NCI-H2171 treated with DMSO at 0.1 percent for 48 hours (cell line): ENCODE measurements around the gene TRAPPC2L.
"Not testable (repeated sequence)": the region's sequence is repeated elsewhere in the genome, so short reads cannot be mapped to it uniquely, and the experiment has no call there.

Experiments
- DNase-seq: peaks from one replicate; lab custom pipeline; 2025; lab: John Stamatoyannopoulos, UW

The TRAPPC2L gene

GRCh38 chr16:88878356-88878755, 21.4 kb downstream of the TRAPPC2L start:
- DNase-seq: no peak

GRCh38 chr16:88878967-88879787, 22.2 kb downstream of the TRAPPC2L start:
- DNase-seq: no peak

- no peak for DNase-seq
Observed at GRCh38 chr16:88879788-88880055, 22.8 kb downstream of the TRAPPC2L start.

GRCh38 chr16:88880226-88881006, 23.5 kb downstream of the TRAPPC2L start:
- no peak for DNase-seq

GRCh38 chr16:88881007-88881615, 24.2 kb downstream of the TRAPPC2L start:
- DNase-seq: no peak

GRCh38 chr16:88881675-88882357, 24.9 kb downstream of the TRAPPC2L start:
- DNase-seq: no peak

GRCh38 chr16:88882358-88883030, 25.6 kb downstream of the TRAPPC2L start:
- DNase-seq: no peak

GRCh38 chr16:88883117-88883895, 26.4 kb downstream of the TRAPPC2L start:
- DNase-seq: no peak

- peak; percentile 77 for DNase-seq
Observed at GRCh38 chr16:88883946-88884345, 27.0 kb downstream of the TRAPPC2L start.

- DNase-seq: no peak
Observed at GRCh38 chr16:88884569-88885271, 27.8 kb downstream of the TRAPPC2L start.

- DNase-seq: no peak
Observed at GRCh38 chr16:88885693-88886280, 28.9 kb downstream of the TRAPPC2L start.

- DNase-seq: no peak
Observed at GRCh38 chr16:88886420-88886844, 29.5 kb downstream of the TRAPPC2L start.

- DNase-seq: peak; percentile 32
Observed at GRCh38 chr16:88886845-88887521, 30.1 kb downstream of the TRAPPC2L start.

- DNase-seq: no peak
Observed at GRCh38 chr16:88888057-88888456, 31.1 kb downstream of the TRAPPC2L start.

- DNase-seq: peak; percentile 98
Observed at GRCh38 chr16:88888461-88889387, 31.8 kb downstream of the TRAPPC2L start.

- not testable (repeated sequence) for DNase-seq
Observed at GRCh38 chr16:88889702-88890352, 32.9 kb downstream of the TRAPPC2L start.

GRCh38 chr16:88891083-88891482, 34.2 kb downstream of the TRAPPC2L start:
- no peak for DNase-seq

- DNase-seq: no peak
Observed at GRCh38 chr16:88892065-88892464, 35.1 kb downstream of the TRAPPC2L start.
